T47D (cell line): Measurements from ENCODE around the gene ADARB2.
"Not testable (repeated sequence)": the region's sequence is repeated elsewhere in the genome, so short reads cannot be mapped to it uniquely, and the experiment has no call there.

Experiments used
- DNase-seq, 2 experiments: peaks; one replicate each; pipeline versions ENCODE4 v3.0.0 to v3.0.0-alpha.2; 2011 to 2012; ENCODE audit warnings: low read depth in 1 of 2, low spot score in 1 of 2
- JUND ChIP-seq: IDR thresholded peaks from 2 replicates; pipeline ENCODE4 v1.6.1; 2012; ENCODE audit warnings: low read depth
- in situ Hi-C: cut with HindIII; loops from 2 replicates; pipeline ENCODE4 v1.10.0; 2016; ENCODE audit warnings: low sequenced_read_pairs, low pct_unique_long_range_greater_than_20kb

ADARB2 gene

DNA sequence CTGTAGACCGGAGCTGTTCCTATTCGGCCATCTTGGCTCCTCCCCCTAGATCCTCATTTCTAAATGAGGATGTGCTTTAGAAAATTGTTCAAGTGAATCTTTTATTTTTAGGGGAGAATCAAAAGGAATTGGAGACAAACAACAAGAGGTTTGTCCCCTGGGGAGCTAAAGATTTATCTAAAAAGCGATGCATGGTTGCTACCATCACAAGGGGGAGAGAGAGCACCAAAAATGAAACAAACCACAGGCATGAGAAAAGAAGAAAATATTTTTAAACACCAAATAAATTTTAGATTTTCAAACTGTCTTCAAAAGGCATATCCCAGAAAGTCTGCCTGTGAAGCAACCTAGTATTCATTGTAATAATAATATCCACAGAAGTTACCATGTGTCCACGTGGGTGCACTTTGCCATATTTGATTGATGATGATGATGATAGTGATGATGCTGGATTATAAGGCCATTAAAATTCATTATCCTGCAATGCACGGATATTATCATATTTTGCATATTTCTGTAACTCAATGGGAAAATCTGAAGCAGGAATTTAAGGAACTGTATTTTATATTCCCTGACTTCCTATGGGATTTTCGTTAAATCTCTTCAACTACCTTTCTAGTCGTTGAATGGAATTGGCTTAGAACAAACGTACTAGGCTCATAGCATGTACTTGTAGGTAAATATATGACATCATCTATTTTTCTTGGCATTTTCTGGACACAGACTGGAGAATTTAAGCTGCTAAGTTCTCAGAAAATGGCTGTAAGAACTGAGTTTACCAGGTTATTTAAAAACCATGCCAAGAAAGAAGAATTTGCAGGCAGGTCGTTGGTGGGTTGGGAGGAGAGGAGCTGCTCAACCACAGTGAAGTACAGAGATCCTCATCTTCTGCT is 509.6 kb downstream of the ADARB2 start:
- no peak for TF ChIP-seq JUND
- in situ Hi-C loops, result no loop called here
- DNase-seq, result peak in 1 of 2 experiments; percentile 21

DNA sequence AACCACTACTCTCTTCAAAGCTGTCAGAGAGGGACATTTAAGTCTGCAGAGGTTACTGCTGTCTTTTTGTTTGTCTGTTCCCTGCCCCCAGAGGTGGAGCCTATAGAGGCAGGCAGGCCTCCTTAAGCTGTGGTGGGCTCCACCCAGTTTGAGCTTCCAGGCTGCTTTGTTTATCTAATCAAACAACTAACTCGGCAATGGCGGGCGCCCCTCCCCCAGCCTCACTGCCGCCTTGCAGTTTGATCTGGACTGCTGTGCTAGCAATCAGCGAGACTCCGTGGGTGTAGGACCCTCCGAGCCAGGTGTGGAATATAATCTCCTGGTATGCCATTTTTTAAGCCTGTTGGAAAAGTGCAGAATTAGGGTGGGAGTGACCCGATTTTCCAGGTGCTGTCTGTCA is 510.4 kb downstream of the ADARB2 start:
- in situ Hi-C loops, result not testable (repeated sequence)

DNA sequence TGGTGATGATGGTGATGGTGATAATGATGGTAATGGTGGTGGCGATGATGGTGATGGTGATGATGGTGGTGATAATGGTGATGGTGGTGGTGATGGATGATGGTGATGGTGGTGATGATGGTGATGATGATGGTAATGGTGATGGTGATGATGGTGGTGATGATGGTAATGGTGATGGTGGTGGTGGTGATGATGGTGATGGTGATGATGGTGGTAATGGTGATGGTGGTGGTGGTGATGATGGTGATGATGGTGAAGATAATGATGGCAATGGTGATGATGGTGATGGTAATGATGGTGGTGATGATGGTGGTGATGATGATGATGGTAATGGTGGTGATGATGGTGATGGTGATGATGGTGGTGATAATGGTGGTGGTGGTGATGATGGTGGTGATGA is 517.5 kb downstream of the ADARB2 start:
- DNase-seq, in situ Hi-C loops: not testable (repeated sequence)

More for the DNA sequence above, 510.4 kb downstream of the ADARB2 start:
- not testable (repeated sequence) for DNase-seq

DNA sequence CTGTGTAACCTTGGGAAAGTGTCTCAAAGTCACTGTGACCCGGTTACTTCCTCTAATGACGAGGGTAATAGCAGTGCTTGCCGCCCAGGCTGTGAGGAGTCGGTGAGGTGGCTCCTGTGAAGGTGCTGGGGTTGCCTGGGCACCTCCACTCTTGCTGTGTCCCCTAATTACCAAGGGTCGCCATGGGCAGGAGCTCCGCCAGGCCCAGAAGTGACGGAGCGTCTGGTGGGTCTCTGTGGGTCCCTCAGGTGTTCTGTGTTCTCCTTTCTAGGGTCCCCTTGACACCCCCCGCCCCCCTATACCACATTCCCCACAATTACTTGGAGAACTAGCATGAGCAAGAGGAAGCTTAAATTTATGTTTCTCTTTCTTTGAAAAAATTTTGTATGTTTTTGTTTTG is 519.7 kb downstream of the ADARB2 start:
- no peak for DNase-seq

DNA sequence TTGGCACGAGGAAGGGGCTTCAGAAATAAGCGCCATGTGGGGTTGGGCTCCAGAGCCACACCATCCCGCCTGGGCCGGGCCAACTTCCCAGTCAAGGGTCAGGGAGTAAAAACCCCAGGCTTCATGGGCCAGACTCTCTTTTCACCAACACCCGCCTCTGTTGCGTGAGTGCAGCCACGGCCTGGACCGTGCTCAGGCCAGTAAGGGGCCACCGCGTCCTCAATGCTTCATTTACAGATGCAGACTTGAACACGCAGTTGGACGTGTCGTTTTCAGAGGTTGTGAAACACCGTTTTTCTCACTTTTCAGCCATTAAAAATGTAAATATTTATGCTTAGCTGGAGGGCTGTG is 520.1 kb downstream of the ADARB2 start:
- no peak for DNase-seq
- TF ChIP-seq JUND, result no peak
- in situ Hi-C loops, result no loop called here

More for the DNA sequence above, 519.7 kb downstream of the ADARB2 start:
- in situ Hi-C loops, result no loop called here
- no peak for TF ChIP-seq JUND

DNA sequence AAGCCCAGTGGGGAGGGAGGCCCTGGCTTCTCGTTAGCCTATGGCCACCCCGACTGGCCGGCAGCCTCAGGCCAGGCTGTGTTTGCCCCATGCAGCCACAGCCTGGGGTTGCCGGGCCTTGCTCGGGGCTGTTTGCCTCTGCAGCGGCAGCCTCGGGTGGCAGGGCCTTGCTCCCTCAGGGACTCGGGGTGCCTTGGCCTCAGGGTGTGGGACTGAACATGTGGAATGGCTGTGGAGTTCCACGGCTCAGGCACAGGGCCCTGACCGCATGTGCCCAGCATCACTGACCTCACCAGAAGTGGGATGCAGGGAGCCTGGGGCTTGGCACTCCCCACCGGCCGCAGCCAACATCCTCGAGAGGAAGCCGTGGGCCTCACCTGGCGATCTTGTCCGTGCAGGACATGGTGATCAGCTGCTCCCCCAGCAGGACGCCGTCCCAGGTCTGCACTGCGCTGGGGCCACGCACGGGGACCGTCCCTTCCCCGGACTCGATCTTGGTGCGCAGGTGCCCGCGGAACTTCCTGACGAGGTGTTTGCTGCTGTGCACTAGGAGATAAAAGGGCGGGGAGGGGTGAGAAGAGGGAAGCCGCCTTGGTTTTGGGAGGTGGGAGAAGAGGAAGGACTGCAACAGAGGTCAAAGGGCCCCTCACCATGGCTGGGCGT is 520.6 kb downstream of the ADARB2 start:
- in situ Hi-C loops, result no loop called here
- no peak for TF ChIP-seq JUND
- no peak for DNase-seq

DNA sequence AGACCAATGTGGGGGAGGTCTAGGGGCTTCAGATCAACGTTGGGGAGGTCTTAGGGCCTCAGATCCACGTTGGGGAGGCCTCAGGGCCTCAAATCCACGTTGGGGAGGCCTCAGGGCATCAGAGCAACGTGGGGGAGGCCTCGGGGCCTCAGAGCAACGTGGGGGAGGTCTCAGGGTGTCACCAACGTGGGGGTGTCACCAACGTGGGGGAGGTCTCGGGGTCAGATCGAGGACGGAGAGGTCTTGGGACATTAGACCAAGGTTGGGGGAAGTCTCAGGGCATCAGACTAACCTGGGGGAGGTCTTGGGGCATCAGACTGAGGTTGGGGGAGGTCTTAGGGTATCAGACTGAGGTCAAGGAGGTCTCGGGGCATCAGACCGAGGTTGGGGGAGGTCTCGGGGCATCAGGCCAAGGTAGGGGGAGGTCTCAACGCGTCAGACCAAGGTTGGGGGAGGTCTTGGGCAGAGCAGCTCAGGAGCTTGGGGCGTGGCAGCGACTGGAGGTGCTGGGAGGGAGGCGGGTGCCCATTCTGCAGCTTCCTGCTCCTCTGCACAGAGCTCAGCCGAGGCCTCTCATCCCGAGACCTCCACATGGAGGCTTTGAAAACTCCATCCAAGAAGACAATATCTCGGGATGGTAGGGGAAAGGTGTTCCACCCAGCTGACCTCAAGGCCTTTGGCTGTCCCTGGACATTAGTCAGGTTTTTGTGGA is 521.3 kb downstream of the ADARB2 start:
- no peak for DNase-seq
- in situ Hi-C loops, result no loop called here
- no peak for TF ChIP-seq JUND

DNA sequence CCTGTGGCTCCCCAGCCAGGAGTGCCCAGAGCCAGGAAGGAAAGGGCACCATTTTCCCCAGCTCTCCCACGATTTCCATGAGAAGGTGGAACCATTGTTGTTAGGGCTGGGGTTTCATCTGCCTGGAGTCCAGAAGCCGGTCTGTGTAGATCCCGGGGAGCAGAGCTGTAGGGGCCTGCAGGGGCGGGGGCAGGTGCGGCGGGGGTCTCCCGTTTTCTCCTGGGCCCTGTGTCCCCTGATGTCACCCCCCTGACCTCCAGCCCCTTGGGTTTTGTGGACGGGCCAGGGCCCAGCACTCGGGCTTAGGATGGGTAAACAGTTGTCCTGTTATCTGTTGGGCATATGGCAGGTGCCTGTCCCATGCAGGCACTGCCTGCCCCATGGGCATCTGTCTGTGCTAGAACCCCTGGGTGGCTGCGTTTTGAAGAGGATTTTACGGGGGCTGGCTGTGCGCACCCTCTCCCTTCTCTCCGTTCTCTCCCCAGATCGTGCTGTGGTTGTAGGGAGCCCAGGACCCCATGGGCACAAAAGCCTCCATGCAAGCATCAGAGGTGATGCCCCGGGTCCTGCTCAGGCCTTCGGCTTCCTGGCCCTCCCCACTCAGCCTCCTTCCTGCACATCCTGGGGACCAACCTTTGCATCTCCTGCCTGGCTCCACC is 522.3 kb downstream of the ADARB2 start:
- no peak for DNase-seq
- in situ Hi-C loops, result no loop called here
- no peak for TF ChIP-seq JUND

DNA sequence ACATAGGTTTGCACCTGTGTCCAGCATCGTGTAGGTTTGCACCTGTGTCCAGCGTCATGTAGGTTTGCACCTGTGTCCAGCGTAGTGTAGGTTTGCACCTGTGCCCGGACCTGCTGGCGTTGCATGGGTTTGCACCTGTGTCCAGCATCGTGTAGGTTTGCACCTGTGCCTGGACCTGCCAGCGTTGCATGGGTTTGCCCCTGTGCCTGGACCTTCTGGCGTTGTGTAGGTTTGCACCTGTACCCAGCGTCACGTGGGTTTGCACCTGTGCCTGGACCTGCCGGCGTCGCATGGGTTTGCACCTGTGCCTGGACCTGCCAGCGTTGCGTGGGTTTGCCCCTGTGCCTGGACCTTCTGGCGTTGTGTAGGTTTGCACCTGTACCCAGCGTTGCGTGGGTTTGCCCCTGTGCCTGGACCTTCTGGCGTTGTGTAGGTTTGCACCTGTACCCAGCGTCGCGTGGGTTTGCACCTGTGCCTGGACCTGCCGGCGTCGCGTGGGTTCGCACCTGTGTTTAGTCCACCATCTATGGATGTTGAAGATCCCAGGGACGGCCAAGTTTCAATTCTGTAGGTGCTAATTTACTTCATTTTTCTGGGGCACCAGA is 523.2 kb downstream of the ADARB2 start:
- in situ Hi-C loops, result no loop called here

DNA sequence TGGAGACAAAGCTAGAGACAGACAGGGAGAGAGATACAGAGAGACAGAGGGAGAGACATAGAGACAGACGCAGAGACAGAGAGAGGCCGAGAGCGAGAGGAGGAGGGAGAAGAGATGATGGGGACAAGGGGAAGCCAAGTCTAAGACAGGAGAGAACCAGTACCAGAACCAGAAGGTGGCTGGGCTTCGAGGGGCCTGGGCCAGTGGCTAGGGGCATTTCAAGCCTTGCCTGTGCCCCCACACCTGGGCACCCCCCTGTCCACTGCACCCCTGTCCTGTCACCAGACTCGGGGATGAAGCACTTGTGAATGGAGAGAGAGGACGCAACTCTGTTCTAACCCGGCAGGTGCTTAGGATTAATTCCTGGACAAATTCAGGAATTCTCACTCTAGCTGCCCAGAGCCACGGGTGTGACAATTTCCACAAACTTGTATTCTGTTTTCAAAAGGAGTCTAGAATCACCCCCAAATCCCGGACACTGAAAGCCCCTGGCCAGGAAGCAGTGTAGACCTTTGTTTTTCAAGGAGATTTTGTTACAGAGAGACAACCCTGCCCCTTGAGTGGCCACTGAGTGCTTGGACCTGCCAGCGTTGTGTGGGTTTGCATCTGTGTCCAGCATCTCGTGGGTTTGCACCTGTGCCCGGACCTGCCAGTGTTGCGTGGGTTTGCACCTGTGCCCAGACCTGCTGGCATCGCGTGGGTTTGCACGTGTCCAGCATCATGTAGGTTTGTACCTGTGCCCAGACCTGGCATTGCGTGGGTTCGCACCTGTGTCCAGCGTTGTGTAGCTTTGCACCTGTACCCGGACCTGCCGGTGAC is 523.9 kb downstream of the ADARB2 start:
- DNase-seq, result no peak
- in situ Hi-C loops, result no loop called here
- no peak for TF ChIP-seq JUND

More for the DNA sequence above, 523.2 kb downstream of the ADARB2 start:
- DNase-seq, result no peak
- TF ChIP-seq JUND, result no peak

DNA sequence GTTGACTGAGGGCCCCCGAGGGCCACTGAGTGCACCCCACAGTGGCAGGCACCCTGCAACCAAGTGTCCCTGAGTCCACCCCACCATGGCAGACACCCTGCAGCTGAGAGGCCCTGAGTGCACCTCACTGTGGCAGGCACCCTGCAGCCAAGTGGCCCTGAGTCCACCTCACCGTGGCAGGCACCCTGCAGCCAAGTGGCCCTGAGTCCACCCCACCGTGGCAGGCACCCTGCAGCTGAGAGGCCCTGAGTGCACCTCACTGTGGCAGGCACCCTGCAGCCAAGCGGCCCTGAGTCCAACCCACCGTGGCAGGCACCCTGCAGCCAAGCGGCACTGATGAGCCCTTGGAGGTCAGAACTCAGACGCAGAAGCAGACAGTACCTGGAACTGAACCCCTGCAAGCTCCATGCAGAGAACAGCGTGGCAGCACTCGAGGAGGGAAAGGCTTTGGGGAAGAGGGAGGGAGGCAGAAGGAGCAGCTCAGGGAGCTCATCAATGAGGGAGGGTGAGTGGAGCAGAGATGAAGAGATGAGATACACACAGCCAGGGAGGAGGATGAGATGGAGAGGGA is 524.7 kb downstream of the ADARB2 start:
- in situ Hi-C loops, result no loop called here
- DNase-seq, result no peak
- TF ChIP-seq JUND, result no peak
